Measurements from ENCODE around the gene DONSON. TPM values are rescaled to one million over a fixed set of nuclear protein-coding genes. Genes with fewer than 3 reads are reported as not detected.

The DONSON gene
- total RNA-seq, 2 donors from 2014 or later, result 11.6 to 16.8 TPM

- TF ChIP-seq POLR2AphosphoS5 (IDR thresholded peaks at IDR 0.05) (no peak), POLR2A (IDR thresholded peaks at IDR 0.05) (no peak), CTCF (IDR thresholded peaks at IDR 0.05) (no peak)
- H3K27ac ChIP-seq, result no peak overlapping the region
- peaks cover 0 to 16% of the 10 kb centered on the region in 2 donors for H3K36me3 ChIP-seq
- H3K27me3 ChIP-seq (replicated peaks; ENCODE audit: insufficient read depth), result no peaks in the 10 kb centered on the region
- intact Hi-C loops (cut with DNase I), result no loop called here
- H3K4me1 ChIP-seq (replicated peaks), result no peaks in the 10 kb centered on the region
- H3K4me3 ChIP-seq, result no peak overlapping the region
- WGBS, result 95% methylated on average over 2 of the region's 2 CpGs
- DNase-seq (ENCODE audit: low spot score), result no peak
- no peaks in the 10 kb centered on the region for H3K9me3 ChIP-seq
Observed at GRCh38 chr21:33562389-33562788, 26.1 kb downstream of the DONSON start.

GRCh38 chr21:33561373-33561772 is 27.1 kb downstream of the DONSON start:
- TF ChIP-seq CTCF (IDR thresholded peaks at IDR 0.05) (no peak), POLR2AphosphoS5 (IDR thresholded peaks at IDR 0.05) (no peak), POLR2A (IDR thresholded peaks at IDR 0.05) (no peak)

GRCh38 chr21:33560965-33561364 is 27.5 kb downstream of the DONSON start:
- Histone ChIP-seq H3K27me3 (replicated peaks; ENCODE audit: insufficient read depth) (no peaks in the 10 kb centered on the region), H3K36me3 (peaks cover 0 to 17% of the 10 kb centered on the region in 2 donors), H3K4me3 (no peak overlapping the region), H3K4me1 (replicated peaks) (no peaks in the 10 kb centered on the region), H3K27ac (no peak overlapping the region), H3K9me3 (no peaks in the 10 kb centered on the region)
- DNase-seq (ENCODE audit: low spot score), result no peak
- intact Hi-C loops (cut with DNase I), result no loop called here
- no peak for TF ChIP-seq CTCF (IDR thresholded peaks at IDR 0.05)
- TF ChIP-seq POLR2AphosphoS5 (IDR thresholded peaks at IDR 0.05), result no peak
- TF ChIP-seq POLR2A (IDR thresholded peaks at IDR 0.05), result no peak

More at GRCh38 chr21:33561373-33561772, 27.1 kb downstream of the DONSON start:
- peaks cover 0 to 17% of the 10 kb centered on the region in 2 donors for H3K36me3 ChIP-seq
- no peaks in the 10 kb centered on the region for H3K9me3 ChIP-seq
- H3K27me3 ChIP-seq (replicated peaks; ENCODE audit: insufficient read depth), result no peaks in the 10 kb centered on the region
- no peak overlapping the region for H3K27ac ChIP-seq
- 87% methylated on average over 2 of the region's 2 CpGs for WGBS
- H3K4me1 ChIP-seq (replicated peaks), result no peaks in the 10 kb centered on the region
- intact Hi-C loops (cut with DNase I), result no loop called here
- no peak overlapping the region for H3K4me3 ChIP-seq
- DNase-seq (ENCODE audit: low spot score), result no peak

GRCh38 chr21:33559813-33560212 is 28.7 kb downstream of the DONSON start:
- Histone ChIP-seq H3K4me3 (no peak overlapping the region), H3K36me3 (peaks cover 0 to 17% of the 10 kb centered on the region in 2 donors)

More at GRCh38 chr21:33559813-33560212, 28.7 kb downstream of the DONSON start:
- 92% methylated on average over 10 of the region's 10 CpGs for WGBS
- DNase-seq (ENCODE audit: low spot score), result no peak
- H3K27me3 ChIP-seq (replicated peaks; ENCODE audit: insufficient read depth), result no peaks in the 10 kb centered on the region
- intact Hi-C loops (cut with DNase I), result no loop called here
- no peak overlapping the region for H3K27ac ChIP-seq
- TF ChIP-seq POLR2AphosphoS5 (IDR thresholded peaks at IDR 0.05) (no peak), CTCF (IDR thresholded peaks at IDR 0.05) (no peak), POLR2A (IDR thresholded peaks at IDR 0.05) (no peak)
- no peaks in the 10 kb centered on the region for H3K9me3 ChIP-seq
- H3K4me1 ChIP-seq (replicated peaks), result no peaks in the 10 kb centered on the region

All from prostate gland (tissue), 2 donors.